CD14-positive monocyte (primary cell): ENCODE results near the gene CAND1. TPM values are rescaled to one million over a fixed set of nuclear protein-coding genes. Genes with fewer than 3 reads are reported as not detected.

Experiments
- DNase-seq, 3 donors: peaks; one replicate each; pipeline ENCODE4 v3.0.0-alpha.2; 2011 to 2022
- H2AFZ ChIP-seq: 2 replicates; pipeline ENCODE4 v1.6.0; 2012; ENCODE audit warnings: mild to moderate bottlenecking, low read depth, low read length, inconsistent platforms; ENCODE audit not compliant: insufficient read depth, poor library complexity, severe bottlenecking
- H3K27ac ChIP-seq, 2 donors: 1 replicate in 1 of 2; 2 replicates in 1 of 2; pipeline ENCODE4 v1.5.1; 2012 to 2013; ENCODE audit warnings: low read length in 2 of 2, control low read depth in 1 of 2, inconsistent platforms in 1 of 2, low read depth in 1 of 2, mild to moderate bottlenecking in 1 of 2
- H3K27me3 ChIP-seq, 2 donors: one replicate each; pipeline versions ENCODE4 v1.6.0 to v1.6.1; 2011 to 2013; ENCODE audit warnings: low read length in 2 of 2; ENCODE audit not compliant: control insufficient read depth in 2 of 2, insufficient read depth in 2 of 2
- H3K36me3 ChIP-seq, 2 donors: replicated peaks in 1 of 2; 1 replicate in 1 of 2; 2 replicates in 1 of 2; pipeline versions ENCODE4 v1.5.1 to v1.6.1; 2012 to 2013; ENCODE audit warnings: low read length in 2 of 2, control low read depth in 1 of 2, inconsistent platforms in 1 of 2, mild to moderate bottlenecking in 1 of 2; ENCODE audit not compliant: insufficient read depth in 2 of 2, control insufficient read depth in 1 of 2
- H3K4me1 ChIP-seq, 2 donors: 1 replicate in 1 of 2; 2 replicates in 1 of 2; pipeline versions ENCODE4 v1.5.1 to v1.6.1; 2012 to 2013; ENCODE audit warnings: low read length in 2 of 2, control low read depth in 1 of 2, inconsistent platforms in 1 of 2, mild to moderate bottlenecking in 1 of 2, moderate library complexity in 1 of 2; ENCODE audit not compliant: insufficient read depth in 2 of 2, control insufficient read depth in 1 of 2
- H3K4me2 ChIP-seq: replicated peaks from 2 replicates; pipeline ENCODE3; 2012; ENCODE audit warnings: low read length, moderate library complexity, mild to moderate bottlenecking; ENCODE audit not compliant: poor library complexity, severe bottlenecking; ENCODE audit errors: extremely low read depth
- H3K4me3 ChIP-seq, 3 experiments: fragments of 200-600 bp in 1 of 3; sonication (generic) in 1 of 3; replicated peaks in 1 of 3; 1 replicate in 2 of 3; 2 replicates in 1 of 3; pipeline ENCODE4 v1.5.1; 2011 to 2013; ENCODE audit warnings: low read length in 3 of 3, mild to moderate bottlenecking in 3 of 3, control low read depth in 2 of 3, low read depth in 2 of 3, inconsistent platforms in 1 of 3, moderate library complexity in 1 of 3
- H3K79me2 ChIP-seq: 2 replicates; pipeline ENCODE4 v1.6.0; 2012; ENCODE audit warnings: mild to moderate bottlenecking, control low read depth, inconsistent platforms, low read length, moderate library complexity; ENCODE audit not compliant: insufficient read depth
- H3K9ac ChIP-seq: 2 replicates; pipeline ENCODE4 v1.6.0; 2017; ENCODE audit warnings: low read length, mild to moderate bottlenecking; ENCODE audit not compliant: insufficient read depth, poor library complexity, severe bottlenecking
- H3K9me3 ChIP-seq, 2 donors: replicated peaks in 1 of 2; 1 replicate in 1 of 2; 2 replicates in 1 of 2; pipeline versions ENCODE4 v1.5.1 to v1.6.1; 2012 to 2013; ENCODE audit warnings: low read length in 2 of 2, control low read depth in 1 of 2; ENCODE audit not compliant: control insufficient read depth in 1 of 2, insufficient read depth in 1 of 2
- H4K20me1 ChIP-seq: 2 replicates; pipeline ENCODE4 v1.6.0; 2012; ENCODE audit warnings: mild to moderate bottlenecking, low read length, control low read depth, moderate library complexity; ENCODE audit not compliant: insufficient read depth
- H3K27ac Mint-ChIP-seq, 7 donors: one replicate each; pipeline ENCODE4 v1.8.0; 2020; ENCODE audit warnings: mild to moderate bottlenecking in 7 of 7, mixed read lengths in 7 of 7, moderate library complexity in 6 of 7, inconsistent platforms in 2 of 7
- H3K27me3 Mint-ChIP-seq, 3 donors: one replicate each; pipeline ENCODE4 v1.8.0; 2021 to 2022; ENCODE audit warnings: low read depth in 3 of 3, mild to moderate bottlenecking in 3 of 3, mixed read lengths in 3 of 3, moderate library complexity in 3 of 3, inconsistent platforms in 1 of 3
- H3K36me3 Mint-ChIP-seq, 2 donors: one replicate each; pipeline ENCODE4 v1.8.0; 2020; ENCODE audit warnings: mixed read lengths in 2 of 2, inconsistent platforms in 1 of 2, mild to moderate bottlenecking in 1 of 2
- H3K4me1 Mint-ChIP-seq: one replicate; pipeline ENCODE4 v1.8.0; 2020; ENCODE audit warnings: mild to moderate bottlenecking, mixed read lengths
- H3K4me3 Mint-ChIP-seq, 2 donors: one replicate each; pipeline ENCODE4 v1.8.0; 2020; ENCODE audit warnings: mild to moderate bottlenecking in 2 of 2, mixed read lengths in 2 of 2, moderate library complexity in 1 of 2
- H3K9me3 Mint-ChIP-seq, 7 donors: one replicate each; pipeline ENCODE4 v1.8.0; 2020 to 2022; ENCODE audit warnings: mixed read lengths in 7 of 7, mild to moderate bottlenecking in 6 of 7, moderate library complexity in 6 of 7, inconsistent platforms in 2 of 7
- WGBS: methylation state at CpG from one replicate; pipeline ENCODE4 v1.1.5; 2013; ENCODE audit warnings: missing lambda C conversion rate; ENCODE audit not compliant: insufficient coverage; 5-methylcytosine and 5-hydroxymethylcytosine counted together
- intact Hi-C, 2 donors: fragments of 100-400 bp; cut with micrococcal nuclease; formaldehyde crosslinking; loops; one replicate each; pipeline versions ENCODE4 v1.15.0 to v1.15.1; 2023
- polyA plus RNA-seq, 3 donors: library from polyadenylated mRNA; depleted of rRNA in 1 of 3; unstranded in 2 of 3; stranded (reverse) in 1 of 3; fragments of 300-500 nt in 2 of 3; fragments of >200 nt in 1 of 3; fragmentation: Illumina TruSeq in 2 of 3; gene quantifications; 1 replicate in 2 of 3; 2 replicates in 1 of 3; pipeline ENCODE4 v1.2.3, GENCODE V29; 2012 to 2021
- TF ChIP-seq, protein P1 (sequence below): fragments of 200-600 bp; IDR thresholded peaks from one replicate; pipeline ENCODE4 v1.8.0; 2022; ENCODE audit warnings: antibody characterized with exemption, mild to moderate bottlenecking

The CAND1 gene
- polyA plus RNA-seq, 3 donors = 12.3 to 29.4 (median 20.9) TPM

DNA sequence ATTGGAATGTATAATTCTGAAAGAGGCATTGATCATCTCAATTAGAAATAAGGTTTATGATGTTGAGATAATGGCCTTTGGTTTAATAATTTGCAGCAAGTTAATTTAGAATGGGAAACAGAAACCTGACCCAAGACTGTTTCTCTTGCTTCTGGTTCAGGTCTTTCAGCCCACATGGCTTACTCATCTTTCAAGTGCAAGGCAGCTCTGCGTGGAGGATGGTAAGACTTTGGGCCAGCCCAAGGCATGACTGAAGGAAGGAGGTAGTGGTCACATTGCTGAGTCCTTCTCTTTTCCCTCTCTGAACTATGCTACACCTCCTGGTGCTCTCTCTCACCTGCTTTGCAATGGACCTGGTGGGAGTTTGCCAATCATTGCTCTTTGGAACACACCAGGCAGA lies 98.7 kb downstream of the CAND1 start:
- WGBS = 100% methylated on average over 1 of the region's 1 CpG
- TF ChIP-seq, protein P1, sequence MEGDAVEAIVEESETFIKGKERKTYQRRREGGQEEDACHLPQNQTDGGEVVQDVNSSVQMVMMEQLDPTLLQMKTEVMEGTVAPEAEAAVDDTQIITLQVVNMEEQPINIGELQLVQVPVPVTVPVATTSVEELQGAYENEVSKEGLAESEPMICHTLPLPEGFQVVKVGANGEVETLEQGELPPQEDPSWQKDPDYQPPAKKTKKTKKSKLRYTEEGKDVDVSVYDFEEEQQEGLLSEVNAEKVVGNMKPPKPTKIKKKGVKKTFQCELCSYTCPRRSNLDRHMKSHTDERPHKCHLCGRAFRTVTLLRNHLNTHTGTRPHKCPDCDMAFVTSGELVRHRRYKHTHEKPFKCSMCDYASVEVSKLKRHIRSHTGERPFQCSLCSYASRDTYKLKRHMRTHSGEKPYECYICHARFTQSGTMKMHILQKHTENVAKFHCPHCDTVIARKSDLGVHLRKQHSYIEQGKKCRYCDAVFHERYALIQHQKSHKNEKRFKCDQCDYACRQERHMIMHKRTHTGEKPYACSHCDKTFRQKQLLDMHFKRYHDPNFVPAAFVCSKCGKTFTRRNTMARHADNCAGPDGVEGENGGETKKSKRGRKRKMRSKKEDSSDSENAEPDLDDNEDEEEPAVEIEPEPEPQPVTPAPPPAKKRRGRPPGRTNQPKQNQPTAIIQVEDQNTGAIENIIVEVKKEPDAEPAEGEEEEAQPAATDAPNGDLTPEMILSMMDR = no peak

More for the DNA sequence above, 98.7 kb downstream of the CAND1 start:
- H2AFZ ChIP-seq = no peak overlapping the region
- H3K27ac ChIP-seq = no peak overlapping the region
- no peaks in the 10 kb centered on the region for H4K20me1 ChIP-seq
- H3K4me1 Mint-ChIP-seq = no peaks in the 10 kb centered on the region
- H3K36me3 ChIP-seq = no peaks in the 10 kb centered on the region
- H3K9ac ChIP-seq = no peak overlapping the region
- H3K4me3 Mint-ChIP-seq = no peak overlapping the region
- no peak overlapping the region for H3K27ac Mint-ChIP-seq
- no peak for DNase-seq
- peaks cover 0 to 1% (median 0%) of the 10 kb centered on the region in 3 donors for H3K27me3 Mint-ChIP-seq
- no peaks in the 10 kb centered on the region for H3K79me2 ChIP-seq
- no peaks in the 10 kb centered on the region for H3K9me3 ChIP-seq
- no peak overlapping the region for H3K4me3 ChIP-seq
- intact Hi-C loops = no loop called here
- no peak overlapping the region for H3K4me2 ChIP-seq
- no peaks in the 10 kb centered on the region for H3K36me3 Mint-ChIP-seq
- H3K9me3 Mint-ChIP-seq = peaks cover 0 to 3% (median 0%) of the 10 kb centered on the region in 7 donors
- H3K27me3 ChIP-seq = no peaks in the 10 kb centered on the region
- H3K4me1 ChIP-seq = no peaks in the 10 kb centered on the region
